GM12878 (cell line): Measurements from ENCODE around the gene DHRS4.
"Not testable (repeated sequence)": the region's sequence is repeated elsewhere in the genome, so short reads cannot be mapped to it uniquely, and the experiment has no call there.

Experiments used
- EGR1 ChIP-seq, 2 experiments: IDR thresholded peaks; 1 replicate in 1 of 2; 2 replicates in 1 of 2; pipeline ENCODE4 v1.6.1; 2011 to 2012; ENCODE audit warnings: low read depth in 2 of 2, low read length in 2 of 2, borderline replicate concordance in 1 of 2, mild to moderate bottlenecking in 1 of 2, moderate library complexity in 1 of 2
- TAF1 ChIP-seq: IDR thresholded peaks from 2 replicates; pipeline ENCODE4 v1.6.1; 2011; ENCODE audit warnings: mild to moderate bottlenecking, low read depth, low read length, borderline replicate concordance
- YY1 ChIP-seq: IDR thresholded peaks from 2 replicates; pipeline ENCODE4 v1.6.1; 2011; ENCODE audit warnings: low read depth, mild to moderate bottlenecking, low read length
- TF ChIP-seq, protein P1 (sequence below), 3 experiments: IDR thresholded peaks in 2 of 3; conservative IDR thresholded peaks in 1 of 3; 2 replicates each; pipeline ENCODE4 v1.5.1; 2011; ENCODE audit warnings: low read depth in 3 of 3, low read length in 3 of 3, mild to moderate bottlenecking in 3 of 3, control low read depth in 2 of 3, moderate library complexity in 2 of 3, inconsistent platforms in 1 of 3, mixed read lengths in 1 of 3; ENCODE audit not compliant: control insufficient read depth in 2 of 3, insufficient read depth in 1 of 3; ENCODE audit errors: extremely low read depth in 1 of 3

DNA sequence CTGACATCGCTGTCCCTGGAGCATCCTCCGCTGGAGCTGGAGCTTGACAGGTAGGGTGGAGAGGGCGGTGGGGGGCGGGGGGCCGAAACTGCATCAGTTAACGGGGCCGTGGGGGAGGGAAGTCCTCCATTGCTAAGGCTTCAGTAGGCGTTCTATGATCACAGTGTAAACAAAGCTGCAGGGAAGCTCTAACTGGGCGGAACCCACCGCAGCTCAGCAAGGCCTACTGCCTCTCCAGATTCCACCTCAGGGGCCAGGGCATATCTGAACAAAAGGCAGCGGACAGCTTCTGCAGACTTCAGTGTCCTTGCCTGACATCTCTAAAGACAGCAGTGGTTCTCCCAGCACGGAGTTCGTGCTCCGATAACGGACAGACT is 16.7 kb downstream of the DHRS4 start:
- not testable (repeated sequence) for TF ChIP-seq EGR1 (IDR thresholded peaks at IDR 0.05; ENCODE audit: borderline replicate concordance in 1 of 2, low read depth in 2 of 2, low read length in 2 of 2); TAF1; YY1
- TF ChIP-seq, protein P1, sequence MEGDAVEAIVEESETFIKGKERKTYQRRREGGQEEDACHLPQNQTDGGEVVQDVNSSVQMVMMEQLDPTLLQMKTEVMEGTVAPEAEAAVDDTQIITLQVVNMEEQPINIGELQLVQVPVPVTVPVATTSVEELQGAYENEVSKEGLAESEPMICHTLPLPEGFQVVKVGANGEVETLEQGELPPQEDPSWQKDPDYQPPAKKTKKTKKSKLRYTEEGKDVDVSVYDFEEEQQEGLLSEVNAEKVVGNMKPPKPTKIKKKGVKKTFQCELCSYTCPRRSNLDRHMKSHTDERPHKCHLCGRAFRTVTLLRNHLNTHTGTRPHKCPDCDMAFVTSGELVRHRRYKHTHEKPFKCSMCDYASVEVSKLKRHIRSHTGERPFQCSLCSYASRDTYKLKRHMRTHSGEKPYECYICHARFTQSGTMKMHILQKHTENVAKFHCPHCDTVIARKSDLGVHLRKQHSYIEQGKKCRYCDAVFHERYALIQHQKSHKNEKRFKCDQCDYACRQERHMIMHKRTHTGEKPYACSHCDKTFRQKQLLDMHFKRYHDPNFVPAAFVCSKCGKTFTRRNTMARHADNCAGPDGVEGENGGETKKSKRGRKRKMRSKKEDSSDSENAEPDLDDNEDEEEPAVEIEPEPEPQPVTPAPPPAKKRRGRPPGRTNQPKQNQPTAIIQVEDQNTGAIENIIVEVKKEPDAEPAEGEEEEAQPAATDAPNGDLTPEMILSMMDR (IDR thresholded peaks at IDR 0.05 in 2 of 3, conservative IDR thresholded peaks at IDR 0.05 in 1 of 3; ENCODE audit: control insufficient read depth in 2 of 3, extremely low read depth in 1 of 3, insufficient read depth in 1 of 3, low read depth in 3 of 3, low read length in 3 of 3) = not testable (repeated sequence)
